SK-N-SH treated with all-trans-retinoic acid at 6 μM for 48 hours (cell line): ENCODE results near the gene USP40.

Experiments used
- ATAC-seq: fragments of 200-7000 bp; cut with Tn5 transposase; 3 replicates; pipeline ENCODE4 v1.9.1; 2020; ENCODE audit warnings: mild to moderate bottlenecking, moderate library complexity
- ARNTL ChIP-seq: fragments of 450-650 bp; formaldehyde crosslinking; IDR thresholded peaks from 2 replicates; pipeline ENCODE4 v1.5.0; 2020; ENCODE audit warnings: low read depth, mild to moderate bottlenecking, moderate library complexity, borderline replicate concordance
- BACH2 ChIP-seq: fragments of 250-450 bp; sonication (Bioruptor Pico); IDR thresholded peaks from 2 replicates; pipeline ENCODE4 v1.9.0; 2021; ENCODE audit warnings: mild to moderate bottlenecking, borderline replicate concordance
- CSDC2 ChIP-seq: fragments of 250-450 bp; sonication (Bioruptor Pico); IDR thresholded peaks from 2 replicates; pipeline ENCODE4 v1.5.0; 2020; ENCODE audit warnings: mild to moderate bottlenecking, moderate library complexity
- ESRRG ChIP-seq: fragments of 250-450 bp; sonication (Bioruptor Pico); IDR thresholded peaks from 2 replicates; pipeline ENCODE4 v1.6.1; 2021; ENCODE audit warnings: mild to moderate bottlenecking
- GLIS3 ChIP-seq: fragments of 250-450 bp; sonication (Bioruptor Pico); IDR thresholded peaks from 2 replicates; pipeline ENCODE4 v1.5.0; 2020; ENCODE audit warnings: mild to moderate bottlenecking, moderate library complexity
- OSR1 ChIP-seq: fragments of 250-450 bp; sonication (Bioruptor Pico); IDR thresholded peaks from 2 replicates; pipeline ENCODE4 v1.8.0; 2022; ENCODE audit warnings: moderate library complexity, mild to moderate bottlenecking, inconsistent platforms
- PPARA ChIP-seq: fragments of 250-450 bp; sonication (Bioruptor Pico); IDR thresholded peaks from 2 replicates; pipeline ENCODE4 v1.5.0; 2020; ENCODE audit warnings: mild to moderate bottlenecking, borderline replicate concordance
- RARB ChIP-seq: fragments of 250-450 bp; sonication (Bioruptor Pico); IDR thresholded peaks from 2 replicates; pipeline ENCODE4 v1.8.0; 2021; ENCODE audit warnings: mild to moderate bottlenecking, moderate library complexity
- SNAI2 ChIP-seq: fragments of 250-450 bp; sonication (Bioruptor Pico); IDR thresholded peaks from 2 replicates; pipeline ENCODE4 v1.5.0; 2020; ENCODE audit warnings: mild to moderate bottlenecking, moderate library complexity
- TOX ChIP-seq: fragments of 250-450 bp; sonication (Bioruptor Pico); IDR thresholded peaks from 2 replicates; pipeline ENCODE4 v1.8.0; 2021; ENCODE audit warnings: mild to moderate bottlenecking, moderate library complexity, borderline replicate concordance
- ZC3H10 ChIP-seq: fragments of 250-450 bp; sonication (Bioruptor Pico); IDR thresholded peaks from 2 replicates; pipeline ENCODE4 v1.5.1; 2021; ENCODE audit warnings: mild to moderate bottlenecking, moderate library complexity
- ZFP3 ChIP-seq: fragments of 250-450 bp; sonication (Bioruptor Pico); IDR thresholded peaks from 2 replicates; pipeline ENCODE4 v1.5.0; 2020; ENCODE audit warnings: mild to moderate bottlenecking, moderate library complexity
- ZFP30 ChIP-seq: fragments of 450-650 bp; formaldehyde crosslinking; IDR thresholded peaks from 2 replicates; pipeline ENCODE4 v1.5.0; 2022; ENCODE audit warnings: mild to moderate bottlenecking, moderate library complexity
- ZNF565 ChIP-seq: fragments of 450-650 bp; formaldehyde crosslinking; conservative IDR thresholded peaks from 2 replicates; pipeline ENCODE4 v1.5.0; 2020; ENCODE audit warnings: low read depth, mild to moderate bottlenecking, moderate library complexity
- ZNF70 ChIP-seq: fragments of 450-650 bp; formaldehyde crosslinking; IDR thresholded peaks from 2 replicates; pipeline ENCODE4 v1.5.0; 2020; ENCODE audit warnings: mild to moderate bottlenecking, moderate library complexity
- TF ChIP-seq, protein P1 (sequence below): fragments of 250-450 bp; sonication (Bioruptor Pico); IDR thresholded peaks from 2 replicates; pipeline ENCODE4 v1.5.1; 2021; ENCODE audit warnings: mild to moderate bottlenecking, moderate library complexity
- TF ChIP-seq, protein P2 (sequence below): fragments of 250-450 bp; sonication (Bioruptor Pico); IDR thresholded peaks from 2 replicates; pipeline ENCODE4 v1.5.1; 2020; ENCODE audit warnings: low read depth, mild to moderate bottlenecking, moderate library complexity
- TF ChIP-seq, protein P3 (sequence below): fragments of 250-450 bp; sonication (Bioruptor Pico); IDR thresholded peaks from 2 replicates; pipeline ENCODE4 v1.5.0; 2020; ENCODE audit warnings: mild to moderate bottlenecking, moderate library complexity
- TF ChIP-seq, protein P4 (sequence below): fragments of 250-450 bp; sonication (Bioruptor Pico); IDR thresholded peaks from 2 replicates; pipeline ENCODE4 v1.8.0; 2020; ENCODE audit warnings: mild to moderate bottlenecking, moderate library complexity, borderline replicate concordance
- TF ChIP-seq, protein P5 (sequence below): fragments of 250-450 bp; sonication (Bioruptor Pico); IDR thresholded peaks from 2 replicates; pipeline ENCODE4 v1.8.0; 2021; ENCODE audit warnings: low read depth, mild to moderate bottlenecking, moderate library complexity, borderline replicate concordance

The USP40 gene

DNA sequence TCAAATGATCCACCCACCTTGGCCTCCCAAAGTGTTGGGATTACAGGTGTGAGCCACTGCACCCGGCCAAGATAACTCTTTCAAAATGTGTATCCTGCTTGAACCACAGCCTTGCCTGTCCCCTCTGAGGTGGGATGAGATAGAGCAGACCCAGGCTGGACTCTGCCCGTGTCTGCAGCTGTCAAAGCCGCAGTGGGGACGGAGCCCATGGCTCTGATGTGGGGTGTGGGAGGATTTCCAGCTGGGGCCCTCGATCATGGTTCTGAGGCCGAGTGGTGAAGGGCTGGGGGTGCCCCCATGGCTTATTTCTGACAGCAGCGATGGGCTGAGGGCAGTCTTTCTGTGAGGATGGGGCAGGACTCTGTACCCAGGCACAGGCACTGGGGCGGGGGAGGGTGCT lies 107.8 kb downstream of the USP40 start:
- TF ChIP-seq GLIS3 (CRISPR knock-in tag) (no peak), ARNTL (CRISPR knock-in tag) (no peak), PPARA (CRISPR knock-in tag) (no peak), RARB (CRISPR knock-in tag) (no peak)
- no peak for ATAC-seq

DNA sequence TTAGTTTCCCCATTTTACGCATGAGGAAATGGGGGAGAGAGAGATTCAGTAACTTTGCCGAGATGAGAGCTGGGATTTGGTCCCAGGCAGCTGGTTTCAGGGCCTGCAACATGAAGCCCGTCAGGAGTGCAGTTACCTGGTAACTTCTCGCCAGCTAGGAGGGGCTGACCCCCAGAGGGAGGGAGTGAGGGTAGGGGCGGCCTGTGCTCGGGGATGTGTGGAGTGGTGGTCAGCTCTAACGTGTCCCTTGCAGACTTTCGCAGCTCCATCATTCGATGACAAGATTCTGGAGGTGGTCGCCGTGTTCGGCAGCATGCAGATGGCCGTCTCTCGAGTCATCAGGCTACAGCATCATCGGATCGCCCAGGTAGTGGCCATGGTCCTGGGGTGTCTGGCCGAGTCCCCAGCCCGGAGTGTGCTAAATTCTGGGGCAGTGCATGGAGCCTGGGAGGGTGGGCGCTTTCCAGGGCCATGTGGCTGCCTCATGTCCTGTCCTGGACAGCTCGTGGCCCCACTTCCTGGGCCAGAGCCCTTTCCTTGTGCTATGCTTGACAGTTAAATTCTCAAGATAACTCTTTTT lies 108.5 kb downstream of the USP40 start:
- no peak for ATAC-seq
- TF ChIP-seq RARB (CRISPR knock-in tag) (no peak), OSR1 (CRISPR knock-in tag) (no peak), TOX (CRISPR knock-in tag) (no peak), SNAI2 (no peak), ARNTL (CRISPR knock-in tag) (no peak)

DNA sequence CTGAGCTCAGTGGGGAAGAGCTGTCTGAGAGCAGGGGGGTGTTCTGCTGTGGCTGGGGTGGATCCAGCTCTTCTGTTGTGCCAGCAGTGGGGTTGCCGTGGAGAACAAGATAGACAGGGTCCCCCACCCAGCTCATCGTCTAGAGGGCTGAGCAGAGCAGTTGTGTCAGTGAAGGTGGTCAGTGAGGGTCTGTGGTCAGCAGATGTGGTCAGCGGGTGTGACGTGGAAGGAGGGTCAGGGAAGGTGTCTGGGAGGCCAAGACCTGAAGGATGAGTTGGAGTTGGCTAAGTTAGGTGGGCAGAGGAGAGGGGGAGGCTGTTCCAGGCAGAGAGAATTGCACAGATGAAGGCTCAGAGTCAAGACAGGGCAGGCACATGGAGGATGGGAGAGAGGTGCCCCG lies 109.2 kb downstream of the USP40 start:
- TF ChIP-seq, protein P1, sequence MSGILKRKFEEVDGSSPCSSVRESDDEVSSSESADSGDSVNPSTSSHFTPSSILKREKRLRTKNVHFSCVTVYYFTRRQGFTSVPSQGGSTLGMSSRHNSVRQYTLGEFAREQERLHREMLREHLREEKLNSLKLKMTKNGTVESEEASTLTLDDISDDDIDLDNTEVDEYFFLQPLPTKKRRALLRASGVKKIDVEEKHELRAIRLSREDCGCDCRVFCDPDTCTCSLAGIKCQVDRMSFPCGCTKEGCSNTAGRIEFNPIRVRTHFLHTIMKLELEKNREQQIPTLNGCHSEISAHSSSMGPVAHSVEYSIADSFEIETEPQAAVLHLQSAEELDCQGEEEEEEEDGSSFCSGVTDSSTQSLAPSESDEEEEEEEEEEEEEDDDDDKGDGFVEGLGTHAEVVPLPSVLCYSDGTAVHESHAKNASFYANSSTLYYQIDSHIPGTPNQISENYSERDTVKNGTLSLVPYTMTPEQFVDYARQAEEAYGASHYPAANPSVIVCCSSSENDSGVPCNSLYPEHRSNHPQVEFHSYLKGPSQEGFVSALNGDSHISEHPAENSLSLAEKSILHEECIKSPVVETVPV = no peak
- no peak for TF ChIP-seq ESRRG (CRISPR knock-in tag)
- TF ChIP-seq, protein P2, sequence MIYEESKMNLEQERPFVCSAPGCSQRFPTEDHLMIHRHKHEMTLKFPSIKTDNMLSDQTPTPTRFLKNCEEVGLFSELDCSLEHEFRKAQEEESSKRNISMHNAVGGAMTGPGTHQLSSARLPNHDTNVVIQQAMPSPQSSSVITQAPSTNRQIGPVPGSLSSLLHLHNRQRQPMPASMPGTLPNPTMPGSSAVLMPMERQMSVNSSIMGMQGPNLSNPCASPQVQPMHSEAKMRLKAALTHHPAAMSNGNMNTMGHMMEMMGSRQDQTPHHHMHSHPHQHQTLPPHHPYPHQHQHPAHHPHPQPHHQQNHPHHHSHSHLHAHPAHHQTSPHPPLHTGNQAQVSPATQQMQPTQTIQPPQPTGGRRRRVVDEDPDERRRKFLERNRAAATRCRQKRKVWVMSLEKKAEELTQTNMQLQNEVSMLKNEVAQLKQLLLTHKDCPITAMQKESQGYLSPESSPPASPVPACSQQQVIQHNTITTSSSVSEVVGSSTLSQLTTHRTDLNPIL (CRISPR knock-in tag) = no peak
- no peak for TF ChIP-seq ZFP30 (CRISPR knock-in tag)
- TF ChIP-seq SNAI2 = no peak
- TF ChIP-seq, protein P3, sequence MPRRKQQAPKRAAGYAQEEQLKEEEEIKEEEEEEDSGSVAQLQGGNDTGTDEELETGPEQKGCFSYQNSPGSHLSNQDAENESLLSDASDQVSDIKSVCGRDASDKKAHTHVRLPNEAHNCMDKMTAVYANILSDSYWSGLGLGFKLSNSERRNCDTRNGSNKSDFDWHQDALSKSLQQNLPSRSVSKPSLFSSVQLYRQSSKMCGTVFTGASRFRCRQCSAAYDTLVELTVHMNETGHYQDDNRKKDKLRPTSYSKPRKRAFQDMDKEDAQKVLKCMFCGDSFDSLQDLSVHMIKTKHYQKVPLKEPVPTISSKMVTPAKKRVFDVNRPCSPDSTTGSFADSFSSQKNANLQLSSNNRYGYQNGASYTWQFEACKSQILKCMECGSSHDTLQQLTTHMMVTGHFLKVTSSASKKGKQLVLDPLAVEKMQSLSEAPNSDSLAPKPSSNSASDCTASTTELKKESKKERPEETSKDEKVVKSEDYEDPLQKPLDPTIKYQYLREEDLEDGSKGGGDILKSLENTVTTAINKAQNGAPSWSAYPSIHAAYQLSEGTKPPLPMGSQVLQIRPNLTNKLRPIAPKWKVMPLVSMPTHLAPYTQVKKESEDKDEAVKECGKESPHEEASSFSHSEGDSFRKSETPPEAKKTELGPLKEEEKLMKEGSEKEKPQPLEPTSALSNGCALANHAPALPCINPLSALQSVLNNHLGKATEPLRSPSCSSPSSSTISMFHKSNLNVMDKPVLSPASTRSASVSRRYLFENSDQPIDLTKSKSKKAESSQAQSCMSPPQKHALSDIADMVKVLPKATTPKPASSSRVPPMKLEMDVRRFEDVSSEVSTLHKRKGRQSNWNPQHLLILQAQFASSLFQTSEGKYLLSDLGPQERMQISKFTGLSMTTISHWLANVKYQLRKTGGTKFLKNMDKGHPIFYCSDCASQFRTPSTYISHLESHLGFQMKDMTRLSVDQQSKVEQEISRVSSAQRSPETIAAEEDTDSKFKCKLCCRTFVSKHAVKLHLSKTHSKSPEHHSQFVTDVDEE (CRISPR knock-in tag) = no peak
- no peak for TF ChIP-seq ZNF565 (CRISPR knock-in tag)
- no peak for TF ChIP-seq ZC3H10 (CRISPR knock-in tag)
- ATAC-seq = no peak

DNA sequence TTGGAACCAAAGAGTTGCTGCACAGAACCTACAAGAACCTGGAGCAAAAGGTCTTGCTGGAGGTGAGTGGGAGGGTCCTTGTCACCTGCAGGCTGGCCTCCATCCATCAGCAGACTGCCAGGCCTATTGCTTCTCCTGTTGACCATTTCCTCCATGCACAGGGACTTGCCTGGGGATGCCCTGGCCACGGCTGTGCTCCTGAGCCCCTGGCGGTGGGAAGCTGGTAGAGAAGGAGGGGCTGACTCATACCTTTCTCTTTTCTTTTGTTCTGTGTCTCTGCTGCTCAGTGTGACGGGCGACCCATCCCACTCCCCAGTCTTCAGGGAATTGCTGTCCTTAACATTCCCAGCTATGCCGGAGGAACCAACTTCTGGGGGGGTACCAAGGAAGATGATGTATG lies 109.6 kb downstream of the USP40 start:
- ATAC-seq = no peak
- TF ChIP-seq, protein P3 (CRISPR knock-in tag) = no peak
- TF ChIP-seq ZFP3 (CRISPR knock-in tag) (no peak), BACH2 (CRISPR knock-in tag) (no peak), ZNF565 (CRISPR knock-in tag) (no peak), ESRRG (CRISPR knock-in tag) (no peak), CSDC2 (CRISPR knock-in tag) (no peak), RARB (CRISPR knock-in tag) (no peak), ZC3H10 (CRISPR knock-in tag) (no peak), SNAI2 (no peak), GLIS3 (CRISPR knock-in tag) (no peak), OSR1 (CRISPR knock-in tag) (no peak), ZNF70 (no peak)
- TF ChIP-seq, protein P4, sequence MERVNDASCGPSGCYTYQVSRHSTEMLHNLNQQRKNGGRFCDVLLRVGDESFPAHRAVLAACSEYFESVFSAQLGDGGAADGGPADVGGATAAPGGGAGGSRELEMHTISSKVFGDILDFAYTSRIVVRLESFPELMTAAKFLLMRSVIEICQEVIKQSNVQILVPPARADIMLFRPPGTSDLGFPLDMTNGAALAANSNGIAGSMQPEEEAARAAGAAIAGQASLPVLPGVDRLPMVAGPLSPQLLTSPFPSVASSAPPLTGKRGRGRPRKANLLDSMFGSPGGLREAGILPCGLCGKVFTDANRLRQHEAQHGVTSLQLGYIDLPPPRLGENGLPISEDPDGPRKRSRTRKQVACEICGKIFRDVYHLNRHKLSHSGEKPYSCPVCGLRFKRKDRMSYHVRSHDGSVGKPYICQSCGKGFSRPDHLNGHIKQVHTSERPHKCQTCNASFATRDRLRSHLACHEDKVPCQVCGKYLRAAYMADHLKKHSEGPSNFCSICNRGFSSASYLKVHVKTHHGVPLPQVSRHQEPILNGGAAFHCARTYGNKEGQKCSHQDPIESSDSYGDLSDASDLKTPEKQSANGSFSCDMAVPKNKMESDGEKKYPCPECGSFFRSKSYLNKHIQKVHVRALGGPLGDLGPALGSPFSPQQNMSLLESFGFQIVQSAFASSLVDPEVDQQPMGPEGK (CRISPR knock-in tag) = no peak
- TF ChIP-seq, protein P5, sequence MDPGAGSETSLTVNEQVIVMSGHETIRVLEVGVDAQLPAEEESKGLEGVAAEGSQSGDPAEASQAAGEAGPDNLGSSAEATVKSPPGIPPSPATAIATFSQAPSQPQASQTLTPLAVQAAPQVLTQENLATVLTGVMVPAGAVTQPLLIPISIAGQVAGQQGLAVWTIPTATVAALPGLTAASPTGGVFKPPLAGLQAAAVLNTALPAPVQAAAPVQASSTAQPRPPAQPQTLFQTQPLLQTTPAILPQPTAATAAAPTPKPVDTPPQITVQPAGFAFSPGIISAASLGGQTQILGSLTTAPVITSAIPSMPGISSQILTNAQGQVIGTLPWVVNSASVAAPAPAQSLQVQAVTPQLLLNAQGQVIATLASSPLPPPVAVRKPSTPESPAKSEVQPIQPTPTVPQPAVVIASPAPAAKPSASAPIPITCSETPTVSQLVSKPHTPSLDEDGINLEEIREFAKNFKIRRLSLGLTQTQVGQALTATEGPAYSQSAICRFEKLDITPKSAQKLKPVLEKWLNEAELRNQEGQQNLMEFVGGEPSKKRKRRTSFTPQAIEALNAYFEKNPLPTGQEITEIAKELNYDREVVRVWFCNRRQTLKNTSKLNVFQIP (CRISPR knock-in tag) = no peak
- TF ChIP-seq, protein P2 (CRISPR knock-in tag) = no peak
- TF ChIP-seq, protein P1 = no peak
